GM18517 (cell line): ENCODE data around the gene AZGP1.
"Not testable (repeated sequence)": the region's sequence is repeated elsewhere in the genome, so short reads cannot be mapped to it uniquely, and the experiment has no call there.

Experiments
- ATAC-seq: cut with Tn5 transposase; IDR thresholded peaks from one replicate; pipeline ENCODE4 v1.9.1; 2021; ENCODE audit warnings: mild to moderate bottlenecking, moderate library complexity; ENCODE audit not compliant: unreplicated experiment

AZGP1 gene

GRCh38 chr7:99953649-99954048 lies 22.2 kb downstream of the AZGP1 start:
- no peak for ATAC-seq

GRCh38 chr7:99952649-99953048 lies 23.2 kb downstream of the AZGP1 start:
- not testable (repeated sequence) for ATAC-seq

- not testable (repeated sequence) for ATAC-seq
Measured at GRCh38 chr7:99950819-99951218, 25.0 kb downstream of the AZGP1 start.

- ATAC-seq = no peak
Measured at GRCh38 chr7:99949645-99950228, 26.1 kb downstream of the AZGP1 start.

- ATAC-seq = no peak
Measured at GRCh38 chr7:99947608-99948007, 28.2 kb downstream of the AZGP1 start.

GRCh38 chr7:99944497-99945070 lies 31.2 kb downstream of the AZGP1 start:
- no peak for ATAC-seq

- ATAC-seq = no peak
Measured at GRCh38 chr7:99943641-99944496, 32.0 kb downstream of the AZGP1 start.

- ATAC-seq = no peak
Measured at GRCh38 chr7:99938296-99938695, 37.5 kb downstream of the AZGP1 start.

GRCh38 chr7:99935009-99935408 lies 40.8 kb downstream of the AZGP1 start:
- ATAC-seq = not testable (repeated sequence)

GRCh38 chr7:99930376-99930775 lies 45.5 kb downstream of the AZGP1 start:
- ATAC-seq = no peak

GRCh38 chr7:99929730-99930053 lies 46.1 kb downstream of the AZGP1 start:
- ATAC-seq = no peak

- ATAC-seq = no peak
Measured at GRCh38 chr7:99928994-99929729, 46.7 kb downstream of the AZGP1 start, which contains the start of gene GJC3. GJC3 (minus strand) TSS chr7:99929620; CDS start chr7:99929620, 0 bp downstream.

GRCh38 chr7:99928188-99928587 lies 47.6 kb downstream of the AZGP1 start:
- no peak for ATAC-seq

- ATAC-seq = no peak
Measured at GRCh38 chr7:99927536-99927935, 48.3 kb downstream of the AZGP1 start.

GRCh38 chr7:99926321-99926720 lies 49.5 kb downstream of the AZGP1 start:
- no peak for ATAC-seq

GRCh38 chr7:99923200-99923599 lies 52.6 kb downstream of the AZGP1 start:
- no peak for ATAC-seq

- ATAC-seq = no peak
Measured at GRCh38 chr7:99920149-99920548, 55.7 kb downstream of the AZGP1 start.

- ATAC-seq = no peak
Measured at GRCh38 chr7:99919814-99920112, 56.1 kb downstream of the AZGP1 start.

- peak; percentile 86 for ATAC-seq
Measured at GRCh38 chr7:99918959-99919813, 56.6 kb downstream of the AZGP1 start, which contains the start of gene TRIM4. TRIM4 (minus strand) TSS chr7:99919530; CDS start chr7:99919401, 129 bp downstream.
